ENCODE results near the gene DECR2. TPM values are rescaled to one million over a fixed set of nuclear protein-coding genes. Genes with fewer than 3 reads are reported as not detected.
A peak's percentile ranks its signal among the peaks of the same experiment; 100 is the strongest.

The DECR2 gene
- total and polyA plus RNA-seq, 9 of the 15 experiments (the other 6 are each of a cell fraction or from before 2014, with no cell fraction given), result 1.0 to 31.9 (median 10.3) TPM

DNA sequence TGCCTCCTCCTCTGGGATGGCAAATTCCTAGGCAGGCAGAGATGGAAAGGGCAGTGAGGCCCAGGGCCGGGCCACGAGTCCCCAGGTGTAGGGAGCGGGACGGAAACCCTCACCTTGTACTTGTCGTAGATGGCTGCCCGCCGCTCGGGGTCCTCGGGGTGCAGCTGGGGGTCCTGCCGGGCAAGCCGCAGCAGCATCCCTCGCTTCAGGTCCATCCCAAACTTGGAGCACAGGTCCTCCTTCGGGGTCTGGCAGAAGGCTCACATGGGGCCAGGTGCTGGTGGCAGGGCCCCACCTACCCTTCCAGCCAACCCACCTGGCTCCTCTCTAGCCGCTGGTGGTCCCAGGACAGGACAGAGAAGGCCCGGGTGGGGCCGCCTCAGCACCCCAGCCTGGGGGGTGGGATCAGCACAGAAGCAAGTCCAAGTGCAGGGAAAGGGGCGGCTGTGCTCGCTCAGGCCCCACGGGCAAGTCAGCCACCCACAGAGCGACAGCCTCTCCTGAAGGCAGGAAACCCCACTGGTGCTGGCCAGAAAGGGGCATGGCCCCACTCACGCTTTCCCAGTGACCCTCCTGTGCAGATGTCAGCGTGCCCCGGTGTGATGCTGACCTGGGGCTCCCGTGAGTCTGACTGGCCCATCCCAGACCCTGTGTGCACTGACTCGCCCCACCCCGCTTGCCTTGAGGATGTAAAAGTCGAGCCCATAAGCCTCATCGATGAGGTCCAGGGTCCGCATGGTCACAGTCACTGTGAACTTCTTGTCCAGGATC is 33.1 kb upstream of the DECR2 start (continued):
- peak; percentile 52; the same call in 1 of the 2 replicates for TF ChIP-seq POLR2G (IDR thresholded peaks at IDR 0.05; ENCODE audit: low read depth, low read length)
- TF ChIP-seq BDP1 (IDR thresholded peaks at IDR 0.05; ENCODE audit: insufficient read depth, insufficient read length), result no peak
- TF ChIP-seq RNF219 (CRISPR knock-in tag; IDR thresholded peaks at IDR 0.05), result no peak
- TF ChIP-seq, protein P1, sequence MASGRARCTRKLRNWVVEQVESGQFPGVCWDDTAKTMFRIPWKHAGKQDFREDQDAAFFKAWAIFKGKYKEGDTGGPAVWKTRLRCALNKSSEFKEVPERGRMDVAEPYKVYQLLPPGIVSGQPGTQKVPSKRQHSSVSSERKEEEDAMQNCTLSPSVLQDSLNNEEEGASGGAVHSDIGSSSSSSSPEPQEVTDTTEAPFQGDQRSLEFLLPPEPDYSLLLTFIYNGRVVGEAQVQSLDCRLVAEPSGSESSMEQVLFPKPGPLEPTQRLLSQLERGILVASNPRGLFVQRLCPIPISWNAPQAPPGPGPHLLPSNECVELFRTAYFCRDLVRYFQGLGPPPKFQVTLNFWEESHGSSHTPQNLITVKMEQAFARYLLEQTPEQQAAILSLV (tag; IDR thresholded peaks at IDR 0.05), result no peak

GRCh38 chr16:369275-369865 is 32.3 kb upstream of the DECR2 start:
- Histone ChIP-seq H3K36me3 (ENCODE audit: control insufficient read depth, insufficient read depth, low read length) (peaks cover 71% of the 10 kb centered on the region; the same call in 2 of the 3 replicates), H3K79me2 (ENCODE audit: control insufficient read depth, insufficient read depth, low read length) (peaks cover 13% of the 10 kb centered on the region), H3K9ac (ENCODE audit: insufficient read depth in 1 of 2, low read depth in 2 of 2, low read length in 2 of 2) (peak overlapping the region; percentile 70 to 98), H3K9me1 (ENCODE audit: control insufficient read depth, insufficient read depth, low read length) (peaks cover 8% of the 10 kb centered on the region), H3K27ac (ENCODE audit: extremely low read depth, low read depth, low read length) (peak overlapping the region; percentile 70), H3K4me2 (ENCODE audit: insufficient read depth, low read length) (peak overlapping the region; percentile 91), H2AFZ (ENCODE audit: low read depth, low read length) (no peak overlapping the region), H3K4me1 (replicated peaks in 1 of 2; ENCODE audit: control insufficient read depth in 2 of 2, insufficient read depth in 2 of 2, low read length in 2 of 2) (peaks cover 13 to 75% of the 10 kb centered on the region in 2 experiments), H3K9me3 (replicated peaks; ENCODE audit: control insufficient read depth, insufficient read depth, low read depth, low read length) (no peaks in the 10 kb centered on the region), H3K4me3 (peak overlapping the region; percentile 61), H4K20me1 (replicated peaks; ENCODE audit: control insufficient read depth, insufficient read depth, low read length) (no peaks in the 10 kb centered on the region), H3K27me3 (ENCODE audit: control insufficient read depth in 2 of 2, insufficient read depth in 2 of 2, low read length in 2 of 2) (no peaks in the 10 kb centered on the region)
- 34% methylated on average over 18 of the region's 20 CpGs for WGBS (ENCODE audit: insufficient coverage, low coverage, missing lambda C conversion rate)
- in situ Hi-C loops (cut with MboI) (no loop called here), intact Hi-C loops (cut with micrococcal nuclease) (no loop called here)
- no TSS peak for BruUV-seq (replicated peaks)
- ChIA-PET CTCF (ENCODE audit: low intra/inter-chr PET ratio) (no interaction called here), POLR2A (interaction anchor here (0.6 to 2.5 kb wide), 4 partner anchors 10 to 346 kb away, joined by 3 to 8 read pairs (median 4); partner anchors contain the start of genes METRN and PGAP6)
- FAIRE-seq (peak; percentile 40), DNase-seq (ENCODE audit: extremely low read depth in 1 of 4, low spot score in 3 of 4) (peak in 3 of 4 experiments; percentile 55 to 69 (median 62)), ATAC-seq (peak; percentile 9)
- no peak for TF ChIP-seq ZNF354B (CRISPR knock-in tag; IDR thresholded peaks at IDR 0.05)
- TF ChIP-seq ZNF263 (CRISPR knock-in tag; IDR thresholded peaks at IDR 0.05; ENCODE audit: borderline replicate concordance), result peak; percentile 66
- TF ChIP-seq HDAC3 (IDR thresholded peaks at IDR 0.05; ENCODE audit: borderline replicate concordance, partially characterized antibody), result no peak
- TF ChIP-seq SAP30 (IDR thresholded peaks at IDR 0.05; ENCODE audit: borderline replicate concordance, insufficient read depth, low read depth, low read length, poor library complexity, severe bottlenecking), result peak; percentile 17
- no peak for TF ChIP-seq SMARCC2 (IDR thresholded peaks at IDR 0.05; ENCODE audit: low read depth)
- TF ChIP-seq, protein P2, sequence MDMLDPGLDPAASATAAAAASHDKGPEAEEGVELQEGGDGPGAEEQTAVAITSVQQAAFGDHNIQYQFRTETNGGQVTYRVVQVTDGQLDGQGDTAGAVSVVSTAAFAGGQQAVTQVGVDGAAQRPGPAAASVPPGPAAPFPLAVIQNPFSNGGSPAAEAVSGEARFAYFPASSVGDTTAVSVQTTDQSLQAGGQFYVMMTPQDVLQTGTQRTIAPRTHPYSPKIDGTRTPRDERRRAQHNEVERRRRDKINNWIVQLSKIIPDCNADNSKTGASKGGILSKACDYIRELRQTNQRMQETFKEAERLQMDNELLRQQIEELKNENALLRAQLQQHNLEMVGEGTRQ (CRISPR knock-in tag; IDR thresholded peaks at IDR 0.05), result 0 out of 2 replicates have a peak, but pooled peaks have one; percentile 16
- no peak for TF ChIP-seq TGIF2 (CRISPR knock-in tag; IDR thresholded peaks at IDR 0.05)
- TF ChIP-seq ZNF239 (CRISPR knock-in tag; IDR thresholded peaks at IDR 0.05), result no peak
- TF ChIP-seq ZNF586 (CRISPR knock-in tag; conservative IDR thresholded peaks at IDR 0.05), result no peak
- TF ChIP-seq RNF2 (IDR thresholded peaks at IDR 0.05), result no peak
- no peak for TF ChIP-seq TARDBP (IDR thresholded peaks at IDR 0.05)

Data from K562 (cell line).